Endothelial cell of umbilical vein (primary cell): ENCODE data around the gene CLTCL1. TPM values are rescaled to one million over a fixed set of nuclear protein-coding genes. Genes with fewer than 3 reads are reported as not detected.

Experiments
- BruUV-seq: library from RNA; stranded (reverse); fragments of 400-500 nt; replicated peaks from 2 replicates; lab custom pipeline; 2021; lab: Mats Ljungman, UMichigan
- CTCF ChIA-PET: fragments of 300-600, 350-600 bp; sonication (Branson Sonifier 250); formaldehyde crosslinking; loops from one replicate; lab custom pipeline; 2021; ENCODE audit warnings: antibody characterized with exemption, inconsistent platforms; lab: Charles Lee
- POLR2A ChIA-PET: fragments of 300-600, 350-600 bp; sonication (Branson Sonifier 250); formaldehyde crosslinking; loops from one replicate; lab custom pipeline; 2021; ENCODE audit warnings: antibody characterized with exemption, inconsistent platforms; lab: Charles Lee
- DNase-seq: peaks from one replicate; pipeline ENCODE4 v3.0.0-alpha.2; 2011; ENCODE audit warnings: low read depth, low spot score
- FAIRE-seq: peaks from 2 replicates; lab custom pipeline; 2011; peaks lifted over from hg19 to GRCh38; lab: Jason Lieb, UNC
- H2AFZ ChIP-seq: 2 replicates; pipeline ENCODE4 v1.6.0; 2012; ENCODE audit warnings: low read depth, low read length, control low read depth, inconsistent platforms
- H3K27ac ChIP-seq: 2 replicates; pipeline ENCODE4 v1.5.1; 2011; ENCODE audit warnings: low read depth, mild to moderate bottlenecking, control low read depth, low read length, moderate library complexity; ENCODE audit not compliant: insufficient read depth
- H3K27me3 ChIP-seq, 2 experiments: 2 replicates each; pipeline versions ENCODE4 v1.6.0 to v1.6.1; 2011; ENCODE audit warnings: low read length in 2 of 2, mixed read lengths in 1 of 2; ENCODE audit not compliant: control insufficient read depth in 2 of 2, insufficient read depth in 2 of 2
- H3K36me3 ChIP-seq, 2 experiments: 2 replicates in 1 of 2; 3 replicates in 1 of 2; pipeline ENCODE4 v1.5.1; 2011; ENCODE audit warnings: low read length in 2 of 2, mild to moderate bottlenecking in 1 of 2, moderate library complexity in 1 of 2; ENCODE audit not compliant: control insufficient read depth in 2 of 2, insufficient read depth in 2 of 2; ENCODE audit errors: extremely low read depth in 1 of 2
- H3K4me1 ChIP-seq: 3 replicates; pipeline ENCODE4 v1.5.1; 2011; ENCODE audit warnings: mild to moderate bottlenecking, low read length; ENCODE audit not compliant: control insufficient read depth, insufficient read depth; ENCODE audit errors: extremely low read depth
- H3K4me2 ChIP-seq: 2 replicates; pipeline ENCODE4 v1.6.1; 2011; ENCODE audit warnings: low read length, control low read depth, mixed read lengths; ENCODE audit not compliant: insufficient read depth
- H3K4me3 ChIP-seq, 3 experiments: fragments of 200-600 bp in 1 of 3; sonication (generic), shearing (Covaris generic) in 1 of 3; replicated peaks in 1 of 3; 2 replicates each; pipeline ENCODE4 v1.5.1; 2011 to 2016; ENCODE audit warnings: control low read depth in 3 of 3, low read length in 3 of 3, mild to moderate bottlenecking in 2 of 3, inconsistent platforms in 1 of 3, low read depth in 1 of 3, moderate library complexity in 1 of 3; ENCODE audit not compliant: insufficient read depth in 1 of 3
- H3K79me2 ChIP-seq: 2 replicates; pipeline ENCODE4 v1.6.0; 2012; ENCODE audit warnings: low read length, inconsistent platforms; ENCODE audit not compliant: control insufficient read depth, insufficient read depth
- H3K9ac ChIP-seq: replicated peaks from 2 replicates; pipeline ENCODE3; 2011; ENCODE audit warnings: low read length, control low read depth; ENCODE audit not compliant: insufficient read depth; ENCODE audit errors: extremely low read depth
- H3K9me1 ChIP-seq: replicated peaks from 3 replicates; pipeline ENCODE4 v1.6.0; 2011; ENCODE audit warnings: mild to moderate bottlenecking, low read length; ENCODE audit not compliant: control insufficient read depth, insufficient read depth; ENCODE audit errors: extremely low read depth
- H3K9me3 ChIP-seq: replicated peaks from 2 replicates; pipeline ENCODE4 v1.5.1; 2012; ENCODE audit warnings: low read length, inconsistent platforms; ENCODE audit not compliant: control insufficient read depth, insufficient read depth
- H4K20me1 ChIP-seq: replicated peaks from 2 replicates; pipeline ENCODE3; 2011; ENCODE audit warnings: mild to moderate bottlenecking, low read length; ENCODE audit not compliant: control insufficient read depth, insufficient read depth; ENCODE audit errors: extremely low read depth
- CTCF ChIP-seq, 2 donors: IDR thresholded peaks; 1 replicate in 1 of 2; 2 replicates in 1 of 2; pipeline ENCODE4 v1.5.1; 2011; ENCODE audit warnings: low read length in 2 of 2, mild to moderate bottlenecking in 2 of 2, moderate library complexity in 2 of 2, control low read depth in 1 of 2, inconsistent platforms in 1 of 2, low read depth in 1 of 2; ENCODE audit not compliant: insufficient read depth in 1 of 2; ENCODE audit errors: extremely low read depth in 1 of 2
- EZH2 ChIP-seq: IDR thresholded peaks from 2 replicates; pipeline ENCODE4 v1.6.1; 2012; ENCODE audit warnings: borderline replicate concordance, low read depth, mild to moderate bottlenecking, moderate library complexity, low read length, inconsistent platforms; ENCODE audit not compliant: severe bottlenecking
- dilution Hi-C: fragments of 300-500 bp; cut with MboI; formaldehyde crosslinking; loops from one replicate; pipeline ENCODE4 v1.15.0; 2019; ENCODE audit warnings: low sequenced_read_pairs; ENCODE audit not compliant: extremely low pct_ligation_motif_present
- intact Hi-C: fragments of 100-400 bp; cut with micrococcal nuclease; formaldehyde crosslinking; loops from one replicate; pipeline ENCODE4 v1.10.0; 2022
- polyA plus RNA-seq, 4 experiments: library from polyadenylated mRNA; depleted of rRNA in 3 of 4; stranded (reverse) in 3 of 4; unstranded in 1 of 4; fragments of >200 nt; gene quantifications; 2 replicates each; pipeline versions ENCODE4 v1.2.1 to v1.2.3, GENCODE V29; 2011 to 2012; ENCODE audit warnings: missing spikeins in 1 of 4
- total RNA-seq: library from RNA; stranded (reverse); gene quantifications from 2 replicates; pipeline ENCODE4 v1.2.3, GENCODE V29; 2021

The CLTCL1 gene
- total and polyA plus RNA-seq, 2 donors (not counting 3 experiments of a cell fraction or from before 2014, with no cell fraction given) = 5.0 to 6.2 TPM

GRCh38 chr22:19179497-19180048 lies 111.9 kb downstream of the CLTCL1 start:
- H3K9me3 ChIP-seq = no peaks in the 10 kb centered on the region
- CTCF ChIA-PET = interaction anchor here (0.6 to 3.5 kb wide), 35 partner anchors 8 to 544 kb away, joined by 3 to 25 read pairs (median 4); partner anchors contain the start of genes C22orf39, CLTCL1, ESS2 and GP1BB
- no peak overlapping the region for H3K27ac ChIP-seq
- H2AFZ ChIP-seq = peak overlapping the region; percentile 86
- dilution Hi-C loops (no loop called here), intact Hi-C loops (loop anchor here (1.0 to 5.0 kb wide), 4 partner anchors 253 to 451 kb away; partner anchors contain the start of genes C22orf39, CDC45, MRPL40 and UFD1)
- peak overlapping the region; percentile 50 to 89 (median 60) for H3K4me3 ChIP-seq
- H3K4me1 ChIP-seq = peaks cover 7% of the 10 kb centered on the region
- POLR2A ChIA-PET = interaction anchor here (1.1 kb wide), 1 partner anchor 112 kb away, joined by 5 read pairs; the partner anchor contains the start of gene CLTCL1
- H3K27me3 ChIP-seq = no peaks in the 10 kb centered on the region
- FAIRE-seq (peak; percentile 96), DNase-seq (peak; percentile 81)
- BruUV-seq = no TSS peak
- TF ChIP-seq EZH2 (no peak), CTCF (IDR thresholded peaks at IDR 0.05; ENCODE audit: extremely low read depth in 1 of 2, insufficient read depth in 1 of 2, low read depth in 1 of 2, low read length in 2 of 2) (peak; percentile 76 to 83)
- no peak overlapping the region for H3K9ac ChIP-seq
- H4K20me1 ChIP-seq = no peaks in the 10 kb centered on the region
- H3K36me3 ChIP-seq = peaks cover 0 to 5% of the 10 kb centered on the region in 2 experiments
- peak overlapping the region; percentile 92 for H3K4me2 ChIP-seq
- H3K79me2 ChIP-seq = peaks cover 11% of the 10 kb centered on the region
- H3K9me1 ChIP-seq = no peaks in the 10 kb centered on the region
